Body of pancreas (tissue), 4 donors: ENCODE measurements around the gene DPYSL4. TPM values are rescaled to one million over a fixed set of nuclear protein-coding genes. Genes with fewer than 3 reads are reported as not detected.

Experiments used
- ATAC-seq: fragments of 150-250 bp; one replicate; pipeline ENCODE4 v1.9.1; 2016
- DNase-seq, 4 donors: peaks; one replicate each; pipeline ENCODE4 v3.0.0-alpha.2; 2019
- H3K27ac ChIP-seq, 4 donors: fragments of 200-600 bp; sonication (generic); 1 replicate in 3 of 4; 2 replicates in 1 of 4; pipeline versions ENCODE4 v1.5.1 to v1.6.1; 2016 to 2019; ENCODE audit warnings: mild to moderate bottlenecking in 1 of 4, mixed read lengths in 1 of 4, moderate library complexity in 1 of 4
- H3K27me3 ChIP-seq, 2 donors: fragments of 200-600 bp; sonication (generic); one replicate each; pipeline ENCODE4 v1.6.0; 2016; ENCODE audit warnings: mild to moderate bottlenecking in 1 of 2
- H3K36me3 ChIP-seq, 2 donors: fragments of 200-600 bp; sonication (generic); replicated peaks in 1 of 2; 2 replicates each; pipeline ENCODE4 v1.5.1; 2016; ENCODE audit warnings: low read depth in 2 of 2; ENCODE audit not compliant: insufficient read depth in 1 of 2
- H3K4me1 ChIP-seq: fragments of 200-600 bp; sonication (generic); one replicate; pipeline ENCODE4 v1.6.0; 2016
- H3K4me3 ChIP-seq, 2 donors: fragments of 200-600 bp; sonication (generic); 1 replicate in 1 of 2; 2 replicates in 1 of 2; pipeline ENCODE4 v1.5.1; 2016 to 2019
- H3K9me3 ChIP-seq, 3 donors: fragments of 200-600 bp; sonication (generic); 1 replicate in 2 of 3; 2 replicates in 1 of 3; pipeline ENCODE4 v1.5.1; 2016
- POLR2A ChIP-seq, 3 donors: fragments of 450-650 bp; IDR thresholded peaks; one replicate each; pipeline ENCODE4 v1.6.1; 2016; ENCODE audit warnings: antibody characterized with exemption in 3 of 3, mild to moderate bottlenecking in 2 of 3
- WGBS, 2 donors: methylation state at CpG; one replicate each; pipeline ENCODE4 v1.1.5; 2017; 5-methylcytosine and 5-hydroxymethylcytosine counted together
- intact Hi-C: fragments of 100-400 bp; cut with DNase I; formaldehyde crosslinking; loops from one replicate; pipeline ENCODE4 v1.15.1; 2023
- total RNA-seq, 2 donors: library from RNA; depleted of rRNA; stranded (reverse); fragments of >200 nt; gene quantifications; one replicate each; pipeline ENCODE4 v1.1.0, GENCODE V29; 2016
- TF ChIP-seq, protein P1 (sequence below), 7 experiments: fragments of 450-650 bp in 4 of 7; fragments of 200-600 bp in 3 of 7; sonication (generic) in 3 of 7; IDR thresholded peaks; one replicate each; pipeline ENCODE4 v1.5.1; 2016 to 2019; ENCODE audit warnings: antibody characterized with exemption in 7 of 7

DPYSL4 gene
- total RNA-seq, 2 donors from 2014 or later: 0.52 TPM; not detected in 1

DNA sequence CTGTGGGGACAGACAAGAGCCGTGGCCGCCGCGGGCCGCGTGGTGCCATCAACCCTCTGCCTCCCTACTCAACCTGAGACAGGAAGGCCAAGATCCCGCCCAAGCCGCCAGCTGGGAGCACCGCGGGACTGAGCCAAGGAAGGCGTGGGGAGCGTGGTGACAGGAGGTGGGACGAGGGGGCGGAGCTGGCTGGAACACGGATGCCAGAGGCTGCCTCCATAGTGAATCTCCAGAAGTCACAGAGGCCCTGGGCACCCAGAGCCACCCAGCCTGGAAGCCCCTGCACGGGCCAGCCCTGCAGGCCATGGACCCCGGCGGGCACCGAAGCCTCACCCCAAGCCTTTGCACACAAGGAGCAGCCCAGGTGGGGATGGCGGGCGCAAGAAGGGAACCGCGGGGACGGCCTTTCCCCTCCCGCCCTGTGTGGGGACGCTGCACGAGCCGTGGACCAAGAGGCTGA, 18.1 kb upstream of the DPYSL4 start:
- ATAC-seq: no peak
- Histone ChIP-seq H3K4me1 (no peaks in the 10 kb centered on the region), H3K4me3 (no peak overlapping the region), H3K27ac (no peak overlapping the region), H3K9me3 (no peaks in the 10 kb centered on the region), H3K27me3 (peaks cover 0 to 3% of the 10 kb centered on the region in 2 donors), H3K36me3 (no peaks in the 10 kb centered on the region)
- TF ChIP-seq, protein P1, sequence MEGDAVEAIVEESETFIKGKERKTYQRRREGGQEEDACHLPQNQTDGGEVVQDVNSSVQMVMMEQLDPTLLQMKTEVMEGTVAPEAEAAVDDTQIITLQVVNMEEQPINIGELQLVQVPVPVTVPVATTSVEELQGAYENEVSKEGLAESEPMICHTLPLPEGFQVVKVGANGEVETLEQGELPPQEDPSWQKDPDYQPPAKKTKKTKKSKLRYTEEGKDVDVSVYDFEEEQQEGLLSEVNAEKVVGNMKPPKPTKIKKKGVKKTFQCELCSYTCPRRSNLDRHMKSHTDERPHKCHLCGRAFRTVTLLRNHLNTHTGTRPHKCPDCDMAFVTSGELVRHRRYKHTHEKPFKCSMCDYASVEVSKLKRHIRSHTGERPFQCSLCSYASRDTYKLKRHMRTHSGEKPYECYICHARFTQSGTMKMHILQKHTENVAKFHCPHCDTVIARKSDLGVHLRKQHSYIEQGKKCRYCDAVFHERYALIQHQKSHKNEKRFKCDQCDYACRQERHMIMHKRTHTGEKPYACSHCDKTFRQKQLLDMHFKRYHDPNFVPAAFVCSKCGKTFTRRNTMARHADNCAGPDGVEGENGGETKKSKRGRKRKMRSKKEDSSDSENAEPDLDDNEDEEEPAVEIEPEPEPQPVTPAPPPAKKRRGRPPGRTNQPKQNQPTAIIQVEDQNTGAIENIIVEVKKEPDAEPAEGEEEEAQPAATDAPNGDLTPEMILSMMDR (IDR thresholded peaks at IDR 0.05): no peak
- no peak for TF ChIP-seq POLR2A (IDR thresholded peaks at IDR 0.05)
- intact Hi-C loops: no loop called here
- no peak for DNase-seq
- WGBS, 2 donors: 73 to 76% methylated on average over 12 to 28 of the region's 28 CpGs

DNA sequence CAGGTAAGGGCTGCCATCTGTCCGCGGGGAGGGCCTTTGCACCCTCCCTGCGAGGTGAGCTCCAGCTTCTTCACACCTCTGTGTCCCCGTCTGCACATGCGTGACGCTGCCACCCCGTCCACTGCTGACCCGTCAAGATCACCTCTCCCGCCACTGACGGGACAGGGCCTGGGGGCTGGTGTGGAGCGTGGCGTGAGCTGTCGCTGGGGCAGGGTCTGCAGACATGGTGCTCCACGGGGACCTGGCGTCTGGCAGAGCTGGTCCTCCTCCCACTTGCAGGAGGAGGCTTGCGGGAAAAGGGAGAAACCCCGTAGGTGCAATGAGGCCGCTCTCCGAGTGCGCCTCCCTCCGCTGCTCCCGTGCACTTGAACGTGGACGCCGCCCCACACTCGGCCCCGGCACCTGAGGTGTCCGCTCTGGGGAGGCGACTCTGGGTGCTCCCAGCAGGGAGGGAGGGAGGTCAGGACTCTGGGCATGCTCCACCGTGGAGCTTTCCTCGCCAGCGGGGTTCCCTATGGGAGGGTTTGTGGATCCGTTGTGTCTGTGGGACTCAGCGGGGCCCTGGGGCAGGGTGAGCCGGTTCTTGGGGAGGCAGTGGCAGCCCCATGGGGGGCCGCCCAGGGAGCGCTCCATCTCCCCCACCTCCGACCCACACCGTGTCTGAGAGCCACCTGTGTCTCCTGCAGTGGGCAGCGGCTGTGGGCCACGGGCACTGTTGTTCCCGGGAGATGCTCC, 17.6 kb upstream of the DPYSL4 start:
- no peaks in the 10 kb centered on the region for H3K36me3 ChIP-seq
- no peak overlapping the region for H3K27ac ChIP-seq
- WGBS, 2 donors: 81 to 85% methylated on average over 10 to 42 of the region's 42 CpGs
- H3K4me1 ChIP-seq: no peaks in the 10 kb centered on the region
- H3K27me3 ChIP-seq: peaks cover 0 to 3% of the 10 kb centered on the region in 2 donors
- H3K9me3 ChIP-seq: no peaks in the 10 kb centered on the region
- no peak for TF ChIP-seq POLR2A (IDR thresholded peaks at IDR 0.05)
- TF ChIP-seq, protein P1 (IDR thresholded peaks at IDR 0.05): no peak
- ATAC-seq (no peak), DNase-seq (no peak)
- H3K4me3 ChIP-seq: no peak overlapping the region
- intact Hi-C loops: no loop called here

DNA sequence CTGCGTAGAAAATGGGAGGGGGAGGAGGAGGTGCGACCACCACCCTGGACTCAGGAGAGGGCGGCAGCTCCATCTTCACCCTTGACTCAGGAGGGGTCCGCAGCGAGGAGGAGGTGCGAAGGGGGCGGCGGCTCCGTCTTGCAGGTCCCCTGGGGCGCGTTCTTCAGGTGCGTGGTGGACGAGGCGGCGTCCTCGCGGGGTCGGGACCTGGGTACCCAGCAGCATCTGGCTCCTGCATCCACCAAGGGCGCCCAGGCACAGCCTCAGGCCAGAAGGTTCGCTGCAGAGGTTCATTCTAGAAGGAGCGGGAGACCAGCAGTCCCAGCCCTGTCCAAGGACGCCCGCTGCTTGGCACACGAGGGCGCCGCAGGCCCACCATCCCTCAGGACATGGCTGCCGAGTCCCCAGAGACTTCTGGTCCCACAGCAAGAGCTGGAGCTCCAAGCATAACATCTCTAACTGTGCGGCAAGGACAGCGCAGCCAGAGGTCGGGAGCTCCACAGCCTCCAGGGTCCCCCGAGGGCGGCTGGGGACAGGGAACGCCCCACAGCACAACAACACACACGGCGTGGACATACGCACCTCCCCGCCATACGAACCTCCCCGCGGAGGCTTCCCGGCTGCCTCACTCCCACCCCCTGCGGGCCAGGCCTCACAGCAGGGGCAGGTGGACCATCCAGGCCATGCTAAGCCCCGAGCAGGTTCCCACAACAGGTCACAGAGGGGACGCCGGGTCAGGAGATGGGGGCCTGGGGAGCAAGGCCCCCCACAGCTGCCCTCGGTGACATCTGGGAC, 16.8 kb upstream of the DPYSL4 start:
- no peak overlapping the region for H3K4me3 ChIP-seq
- intact Hi-C loops: no loop called here
- H3K9me3 ChIP-seq: no peaks in the 10 kb centered on the region
- TF ChIP-seq, protein P1 (IDR thresholded peaks at IDR 0.05): no peak
- no peak for TF ChIP-seq POLR2A (IDR thresholded peaks at IDR 0.05)
- no peak for DNase-seq
- ATAC-seq: no peak
- 83 to 85% methylated on average over 21 to 46 of the region's 46 CpGs for WGBS, 2 donors
- peaks cover 0 to 3% of the 10 kb centered on the region in 2 donors for H3K27me3 ChIP-seq
- no peaks in the 10 kb centered on the region for H3K36me3 ChIP-seq
- no peak overlapping the region for H3K27ac ChIP-seq
- no peaks in the 10 kb centered on the region for H3K4me1 ChIP-seq

DNA sequence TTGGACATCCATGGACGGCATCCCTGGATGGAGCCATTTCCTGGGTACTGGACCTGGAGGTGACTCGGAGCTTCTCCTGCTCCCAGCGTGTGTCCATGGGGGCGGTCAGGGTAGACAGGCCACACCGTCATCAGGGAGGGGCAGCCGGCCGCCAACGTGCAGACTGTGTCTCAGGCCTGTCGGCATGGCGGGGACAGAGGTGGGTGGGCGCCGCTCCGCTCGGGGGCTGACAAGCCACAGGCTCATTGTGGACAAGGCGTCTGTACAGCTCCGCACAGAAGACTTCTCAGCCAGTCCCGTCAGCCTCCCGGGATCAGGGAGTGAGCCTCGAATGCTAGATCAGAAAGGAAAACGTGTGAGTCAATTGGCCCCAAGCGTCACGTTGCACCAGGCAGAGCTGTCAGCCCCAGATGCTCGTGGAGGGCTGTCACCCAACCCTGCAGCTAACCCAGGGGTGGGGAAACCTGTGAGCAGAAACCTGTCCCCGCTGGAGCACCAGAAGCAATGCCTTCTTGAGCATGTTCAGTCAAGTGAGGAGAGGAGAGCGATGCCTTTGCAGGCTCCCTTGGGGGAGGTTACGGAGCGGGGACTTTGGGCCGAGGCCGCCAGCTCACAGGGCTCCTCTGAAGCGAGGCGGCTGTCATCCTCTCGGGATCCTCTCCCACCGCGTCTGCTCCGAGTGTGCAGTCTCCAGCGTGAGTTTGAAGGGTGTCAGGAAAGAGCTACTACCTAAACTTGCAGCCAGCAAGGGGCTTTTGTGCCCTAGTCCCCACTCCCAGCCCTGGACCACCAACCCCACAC, 16.0 kb upstream of the DPYSL4 start:
- intact Hi-C loops: no loop called here
- no peak overlapping the region for H3K27ac ChIP-seq
- no peak for ATAC-seq
- H3K4me3 ChIP-seq: no peak overlapping the region
- no peak for DNase-seq
- WGBS, 2 donors: 47 to 71% methylated on average over 9 to 36 of the region's 36 CpGs
- no peaks in the 10 kb centered on the region for H3K9me3 ChIP-seq
- TF ChIP-seq POLR2A (IDR thresholded peaks at IDR 0.05): no peak
- TF ChIP-seq, protein P1 (IDR thresholded peaks at IDR 0.05): no peak
- peaks cover 0 to 3% of the 10 kb centered on the region in 2 donors for H3K27me3 ChIP-seq
- no peaks in the 10 kb centered on the region for H3K4me1 ChIP-seq
- H3K36me3 ChIP-seq: no peaks in the 10 kb centered on the region
